Sigmoid colon (tissue), 4 donors: ENCODE results near the gene ATXN1.

ENCODE experiments used
- CTCF ChIP-seq, 4 experiments: fragments of 450-650 bp in 3 of 4; fragments of 200-600 bp in 1 of 4; IDR thresholded peaks; one replicate each; pipeline ENCODE4 v1.5.1; 2016 to 2019; ENCODE audit warnings: antibody characterized with exemption in 4 of 4, mild to moderate bottlenecking in 3 of 4, moderate library complexity in 2 of 4
- POLR2A ChIP-seq, 2 donors: fragments of 450-650 bp; IDR thresholded peaks; one replicate each; pipeline ENCODE4 v1.6.1; 2016; ENCODE audit warnings: antibody characterized with exemption in 2 of 2, mild to moderate bottlenecking in 2 of 2, moderate library complexity in 2 of 2
- POLR2AphosphoS5 ChIP-seq, 4 donors: sonication (generic); formaldehyde crosslinking; IDR thresholded peaks; one replicate each; pipeline ENCODE4 v1.6.1; 2017; ENCODE audit warnings: antibody characterized with exemption in 4 of 4

GRCh38 chr6:16689788-16690607 is 71.3 kb downstream of the ATXN1 start:
- TF ChIP-seq CTCF (IDR thresholded peaks at IDR 0.05) = no peak
- TF ChIP-seq POLR2A (IDR thresholded peaks at IDR 0.05) = no peak
- no peak for TF ChIP-seq POLR2AphosphoS5 (IDR thresholded peaks at IDR 0.05)
